HepG2 (cell line): ENCODE measurements around the gene PAXX. TPM values are rescaled to one million over a fixed set of nuclear protein-coding genes. Genes with fewer than 3 reads are reported as not detected.

ENCODE experiments used
- ARNTL ChIP-seq: sonication (generic); formaldehyde crosslinking; IDR thresholded peaks from 2 replicates; pipeline ENCODE4 v1.4.0; 2020; ENCODE audit warnings: mild to moderate bottlenecking, missing genetic modification reagents
- FLYWCH1 ChIP-seq: sonication (generic); formaldehyde crosslinking; IDR thresholded peaks from 2 replicates; pipeline ENCODE4 v1.8.1; 2023; ENCODE audit warnings: mild to moderate bottlenecking, missing genetic modification reagents
- GMEB1 ChIP-seq: sonication (generic); formaldehyde crosslinking; IDR thresholded peaks from 2 replicates; pipeline ENCODE4 v1.5.1; 2020; ENCODE audit warnings: missing genetic modification reagents, mild to moderate bottlenecking, borderline replicate concordance
- HNRNPL ChIP-seq: fragments of 200-400 bp; formaldehyde crosslinking; IDR thresholded peaks from 2 replicates; pipeline ENCODE4 v1.6.1; 2017; ENCODE audit warnings: mild to moderate bottlenecking, low read depth, low read length
- KAT7 ChIP-seq: IDR thresholded peaks from 2 replicates; pipeline ENCODE4 v1.6.1; 2018; ENCODE audit warnings: borderline replicate concordance, missing compliant biosample characterization
- MAF1 ChIP-seq: sonication (generic); formaldehyde crosslinking; IDR thresholded peaks from 2 replicates; pipeline ENCODE4 v1.5.0; 2020; ENCODE audit warnings: missing genetic modification reagents, borderline replicate concordance
- MTF2 ChIP-seq: sonication (generic); formaldehyde crosslinking; IDR thresholded peaks from 2 replicates; pipeline ENCODE4 v1.5.0; 2020; ENCODE audit warnings: missing genetic modification reagents, borderline replicate concordance
- RXRA ChIP-seq: sonication (generic); formaldehyde crosslinking; IDR thresholded peaks from 2 replicates; pipeline ENCODE4 v1.5.1; 2020; ENCODE audit warnings: missing genetic modification reagents
- YEATS2 ChIP-seq: sonication (generic); formaldehyde crosslinking; IDR thresholded peaks from 2 replicates; pipeline ENCODE4 v1.4.0; 2020; ENCODE audit warnings: missing genetic modification reagents, borderline replicate concordance
- ZFP90 ChIP-seq: sonication (generic); formaldehyde crosslinking; IDR thresholded peaks from 2 replicates; pipeline ENCODE4 v1.8.0; 2022; ENCODE audit warnings: missing genetic modification reagents, mild to moderate bottlenecking, inconsistent platforms, borderline replicate concordance
- ZNF235 ChIP-seq: sonication (generic); formaldehyde crosslinking; IDR thresholded peaks from 2 replicates; pipeline ENCODE4 v1.8.1; 2023; ENCODE audit warnings: mild to moderate bottlenecking, missing genetic modification reagents, borderline replicate concordance
- ZNF569 ChIP-seq: sonication (generic); formaldehyde crosslinking; IDR thresholded peaks from 2 replicates; pipeline ENCODE4 v1.5.0; 2020; ENCODE audit warnings: mild to moderate bottlenecking, missing genetic modification reagents, moderate library complexity, borderline replicate concordance
- ZNF879 ChIP-seq: sonication (generic); formaldehyde crosslinking; IDR thresholded peaks from 2 replicates; pipeline ENCODE4 v1.8.1; 2023; ENCODE audit warnings: missing genetic modification reagents
- polyA plus RNA-seq, 8 experiments: library from polyadenylated mRNA; depleted of rRNA in 3 of 8; stranded (reverse) in 7 of 8; unstranded in 1 of 8; fragments of >200 nt; fragmentation: Illumina TruSeq in 4 of 8; extraction: Trizol in 4 of 8; gene quantifications; 2 replicates each; pipeline versions ENCODE4 v1.2.1 to v1.2.3, GENCODE V29; 2011 to 2016; ENCODE audit warnings: low read depth in 4 of 8, missing spikeins in 1 of 8, mixed read lengths in 1 of 8; ENCODE audit not compliant: insufficient read depth in 1 of 8
- total RNA-seq, 5 experiments: library from RNA; depleted of rRNA; stranded (reverse); fragments of >200 nt; fragmentation: Illumina TruSeq; extraction: Trizol; gene quantifications; 2 replicates each; pipeline ENCODE4 v1.2.3, GENCODE V29; 2016; ENCODE audit warnings: low read depth in 1 of 5
- TF ChIP-seq, protein P1 (sequence below): sonication (generic); formaldehyde crosslinking; IDR thresholded peaks from 2 replicates; pipeline ENCODE4 v1.5.1; 2020; ENCODE audit warnings: mild to moderate bottlenecking, missing genetic modification reagents, moderate library complexity
- TF ChIP-seq, protein P2 (sequence below): sonication (generic); formaldehyde crosslinking; IDR thresholded peaks from 2 replicates; pipeline ENCODE4 v1.5.0; 2020; ENCODE audit warnings: mild to moderate bottlenecking, missing genetic modification reagents, moderate library complexity
- TF ChIP-seq, protein P3 (sequence below): sonication (generic); formaldehyde crosslinking; IDR thresholded peaks from 2 replicates; pipeline ENCODE4 v1.5.0; 2020; ENCODE audit warnings: mild to moderate bottlenecking, missing genetic modification reagents, borderline replicate concordance

Gene PAXX
- total and polyA plus RNA-seq, 2 of the 13 experiments (the other 11 are each of a cell fraction or from before 2014, with no cell fraction given) = 14.0 to 31.9 TPM

DNA sequence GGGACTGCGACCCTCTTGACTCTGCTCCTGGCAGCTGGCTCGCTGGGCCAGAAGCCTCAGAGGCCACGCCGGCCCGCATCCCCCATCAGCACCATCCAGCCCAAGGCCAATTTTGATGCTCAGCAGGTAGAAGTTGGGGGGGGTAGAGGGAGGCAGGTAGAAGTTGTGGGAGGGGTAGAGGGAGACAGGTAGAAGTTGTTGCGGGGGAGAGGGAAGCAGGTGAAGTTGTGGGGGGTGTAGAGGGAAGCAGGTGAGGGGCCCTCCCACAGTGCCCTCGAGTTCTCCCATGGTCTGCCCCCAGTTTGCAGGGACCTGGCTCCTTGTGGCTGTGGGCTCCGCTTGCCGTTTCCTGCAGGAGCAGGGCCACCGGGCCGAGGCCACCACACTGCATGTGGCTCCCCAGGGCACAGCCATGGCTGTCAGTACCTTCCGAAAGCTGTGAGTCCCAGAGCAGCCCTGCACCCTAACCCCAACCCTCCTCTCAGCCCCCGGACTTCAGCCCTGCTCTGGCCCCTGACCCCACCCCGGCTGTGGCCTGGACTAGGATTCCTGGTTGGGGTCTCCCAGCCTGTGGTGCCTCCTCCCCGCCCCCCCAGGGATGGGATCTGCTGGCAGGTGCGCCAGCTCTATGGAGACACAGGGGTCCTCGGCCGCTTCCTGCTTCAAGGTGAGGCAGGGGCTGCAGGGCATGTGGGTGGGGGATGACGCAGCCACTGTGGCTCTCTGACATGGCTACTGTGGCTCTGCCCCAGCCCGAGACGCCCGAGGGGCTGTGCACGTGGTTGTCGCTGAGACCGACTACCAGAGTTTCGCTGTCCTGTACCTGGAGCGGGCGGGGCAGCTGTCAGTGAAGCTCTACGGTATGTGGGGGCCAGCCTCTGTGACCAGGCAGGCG, 46.6 kb upstream of the PAXX start (continued):
- no peak for TF ChIP-seq ARNTL (CRISPR knock-in tag)
- TF ChIP-seq, protein P1, sequence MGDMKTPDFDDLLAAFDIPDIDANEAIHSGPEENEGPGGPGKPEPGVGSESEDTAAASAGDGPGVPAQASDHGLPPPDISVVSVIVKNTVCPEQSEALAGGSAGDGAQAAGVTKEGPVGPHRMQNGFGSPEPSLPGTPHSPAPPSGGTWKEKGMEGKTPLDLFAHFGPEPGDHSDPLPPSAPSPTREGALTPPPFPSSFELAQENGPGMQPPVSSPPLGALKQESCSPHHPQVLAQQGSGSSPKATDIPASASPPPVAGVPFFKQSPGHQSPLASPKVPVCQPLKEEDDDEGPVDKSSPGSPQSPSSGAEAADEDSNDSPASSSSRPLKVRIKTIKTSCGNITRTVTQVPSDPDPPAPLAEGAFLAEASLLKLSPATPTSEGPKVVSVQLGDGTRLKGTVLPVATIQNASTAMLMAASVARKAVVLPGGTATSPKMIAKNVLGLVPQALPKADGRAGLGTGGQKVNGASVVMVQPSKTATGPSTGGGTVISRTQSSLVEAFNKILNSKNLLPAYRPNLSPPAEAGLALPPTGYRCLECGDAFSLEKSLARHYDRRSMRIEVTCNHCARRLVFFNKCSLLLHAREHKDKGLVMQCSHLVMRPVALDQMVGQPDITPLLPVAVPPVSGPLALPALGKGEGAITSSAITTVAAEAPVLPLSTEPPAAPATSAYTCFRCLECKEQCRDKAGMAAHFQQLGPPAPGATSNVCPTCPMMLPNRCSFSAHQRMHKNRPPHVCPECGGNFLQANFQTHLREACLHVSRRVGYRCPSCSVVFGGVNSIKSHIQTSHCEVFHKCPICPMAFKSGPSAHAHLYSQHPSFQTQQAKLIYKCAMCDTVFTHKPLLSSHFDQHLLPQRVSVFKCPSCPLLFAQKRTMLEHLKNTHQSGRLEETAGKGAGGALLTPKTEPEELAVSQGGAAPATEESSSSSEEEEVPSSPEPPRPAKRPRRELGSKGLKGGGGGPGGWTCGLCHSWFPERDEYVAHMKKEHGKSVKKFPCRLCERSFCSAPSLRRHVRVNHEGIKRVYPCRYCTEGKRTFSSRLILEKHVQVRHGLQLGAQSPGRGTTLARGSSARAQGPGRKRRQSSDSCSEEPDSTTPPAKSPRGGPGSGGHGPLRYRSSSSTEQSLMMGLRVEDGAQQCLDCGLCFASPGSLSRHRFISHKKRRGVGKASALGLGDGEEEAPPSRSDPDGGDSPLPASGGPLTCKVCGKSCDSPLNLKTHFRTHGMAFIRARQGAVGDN = peak; percentile 90
- no peak for TF ChIP-seq ZFP90
- TF ChIP-seq, protein P2, sequence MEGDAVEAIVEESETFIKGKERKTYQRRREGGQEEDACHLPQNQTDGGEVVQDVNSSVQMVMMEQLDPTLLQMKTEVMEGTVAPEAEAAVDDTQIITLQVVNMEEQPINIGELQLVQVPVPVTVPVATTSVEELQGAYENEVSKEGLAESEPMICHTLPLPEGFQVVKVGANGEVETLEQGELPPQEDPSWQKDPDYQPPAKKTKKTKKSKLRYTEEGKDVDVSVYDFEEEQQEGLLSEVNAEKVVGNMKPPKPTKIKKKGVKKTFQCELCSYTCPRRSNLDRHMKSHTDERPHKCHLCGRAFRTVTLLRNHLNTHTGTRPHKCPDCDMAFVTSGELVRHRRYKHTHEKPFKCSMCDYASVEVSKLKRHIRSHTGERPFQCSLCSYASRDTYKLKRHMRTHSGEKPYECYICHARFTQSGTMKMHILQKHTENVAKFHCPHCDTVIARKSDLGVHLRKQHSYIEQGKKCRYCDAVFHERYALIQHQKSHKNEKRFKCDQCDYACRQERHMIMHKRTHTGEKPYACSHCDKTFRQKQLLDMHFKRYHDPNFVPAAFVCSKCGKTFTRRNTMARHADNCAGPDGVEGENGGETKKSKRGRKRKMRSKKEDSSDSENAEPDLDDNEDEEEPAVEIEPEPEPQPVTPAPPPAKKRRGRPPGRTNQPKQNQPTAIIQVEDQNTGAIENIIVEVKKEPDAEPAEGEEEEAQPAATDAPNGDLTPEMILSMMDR (CRISPR knock-in tag) = peak; percentile 17; the same call in 1 of the 2 replicates
- 0 out of 2 replicates have a peak, but pooled peaks have one; percentile 6 for TF ChIP-seq HNRNPL
- 0 out of 2 replicates have a peak, but pooled peaks have one; percentile 44 for TF ChIP-seq ZNF235 (CRISPR knock-in tag)
- TF ChIP-seq KAT7 (CRISPR knock-in tag) = 0 out of 2 replicates have a peak, but pooled peaks have one; percentile 12
- TF ChIP-seq, protein P3, sequence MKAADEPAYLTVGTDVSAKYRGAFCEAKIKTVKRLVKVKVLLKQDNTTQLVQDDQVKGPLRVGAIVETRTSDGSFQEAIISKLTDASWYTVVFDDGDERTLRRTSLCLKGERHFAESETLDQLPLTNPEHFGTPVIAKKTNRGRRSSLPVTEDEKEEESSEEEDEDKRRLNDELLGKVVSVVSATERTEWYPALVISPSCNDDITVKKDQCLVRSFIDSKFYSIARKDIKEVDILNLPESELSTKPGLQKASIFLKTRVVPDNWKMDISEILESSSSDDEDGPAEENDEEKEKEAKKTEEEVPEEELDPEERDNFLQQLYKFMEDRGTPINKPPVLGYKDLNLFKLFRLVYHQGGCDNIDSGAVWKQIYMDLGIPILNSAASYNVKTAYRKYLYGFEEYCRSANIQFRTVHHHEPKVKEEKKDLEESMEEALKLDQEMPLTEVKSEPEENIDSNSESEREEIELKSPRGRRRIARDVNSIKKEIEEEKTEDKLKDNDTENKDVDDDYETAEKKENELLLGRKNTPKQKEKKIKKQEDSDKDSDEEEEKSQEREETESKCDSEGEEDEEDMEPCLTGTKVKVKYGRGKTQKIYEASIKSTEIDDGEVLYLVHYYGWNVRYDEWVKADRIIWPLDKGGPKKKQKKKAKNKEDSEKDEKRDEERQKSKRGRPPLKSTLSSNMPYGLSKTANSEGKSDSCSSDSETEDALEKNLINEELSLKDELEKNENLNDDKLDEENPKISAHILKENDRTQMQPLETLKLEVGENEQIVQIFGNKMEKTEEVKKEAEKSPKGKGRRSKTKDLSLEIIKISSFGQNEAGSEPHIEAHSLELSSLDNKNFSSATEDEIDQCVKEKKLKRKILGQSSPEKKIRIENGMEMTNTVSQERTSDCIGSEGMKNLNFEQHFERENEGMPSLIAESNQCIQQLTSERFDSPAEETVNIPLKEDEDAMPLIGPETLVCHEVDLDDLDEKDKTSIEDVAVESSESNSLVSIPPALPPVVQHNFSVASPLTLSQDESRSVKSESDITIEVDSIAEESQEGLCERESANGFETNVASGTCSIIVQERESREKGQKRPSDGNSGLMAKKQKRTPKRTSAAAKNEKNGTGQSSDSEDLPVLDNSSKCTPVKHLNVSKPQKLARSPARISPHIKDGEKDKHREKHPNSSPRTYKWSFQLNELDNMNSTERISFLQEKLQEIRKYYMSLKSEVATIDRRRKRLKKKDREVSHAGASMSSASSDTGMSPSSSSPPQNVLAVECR (CRISPR knock-in tag) = peak; percentile 33; the same call in 1 of the 2 replicates
- TF ChIP-seq FLYWCH1 = no peak
- TF ChIP-seq ZNF569 (CRISPR knock-in tag) = no peak
- no peak for TF ChIP-seq ZNF879 (CRISPR knock-in tag)
- no peak for TF ChIP-seq GMEB1 (CRISPR knock-in tag)
- no peak for TF ChIP-seq YEATS2 (CRISPR knock-in tag)
- TF ChIP-seq MTF2 (CRISPR knock-in tag) = no peak
- no peak for TF ChIP-seq RXRA (CRISPR knock-in tag)
- TF ChIP-seq MAF1 (CRISPR knock-in tag) = no peak
